Measurements from ENCODE around the gene MSI1.
A peak's percentile ranks its signal among the peaks of the same experiment; 100 is the strongest.

The MSI1 gene

DNA sequence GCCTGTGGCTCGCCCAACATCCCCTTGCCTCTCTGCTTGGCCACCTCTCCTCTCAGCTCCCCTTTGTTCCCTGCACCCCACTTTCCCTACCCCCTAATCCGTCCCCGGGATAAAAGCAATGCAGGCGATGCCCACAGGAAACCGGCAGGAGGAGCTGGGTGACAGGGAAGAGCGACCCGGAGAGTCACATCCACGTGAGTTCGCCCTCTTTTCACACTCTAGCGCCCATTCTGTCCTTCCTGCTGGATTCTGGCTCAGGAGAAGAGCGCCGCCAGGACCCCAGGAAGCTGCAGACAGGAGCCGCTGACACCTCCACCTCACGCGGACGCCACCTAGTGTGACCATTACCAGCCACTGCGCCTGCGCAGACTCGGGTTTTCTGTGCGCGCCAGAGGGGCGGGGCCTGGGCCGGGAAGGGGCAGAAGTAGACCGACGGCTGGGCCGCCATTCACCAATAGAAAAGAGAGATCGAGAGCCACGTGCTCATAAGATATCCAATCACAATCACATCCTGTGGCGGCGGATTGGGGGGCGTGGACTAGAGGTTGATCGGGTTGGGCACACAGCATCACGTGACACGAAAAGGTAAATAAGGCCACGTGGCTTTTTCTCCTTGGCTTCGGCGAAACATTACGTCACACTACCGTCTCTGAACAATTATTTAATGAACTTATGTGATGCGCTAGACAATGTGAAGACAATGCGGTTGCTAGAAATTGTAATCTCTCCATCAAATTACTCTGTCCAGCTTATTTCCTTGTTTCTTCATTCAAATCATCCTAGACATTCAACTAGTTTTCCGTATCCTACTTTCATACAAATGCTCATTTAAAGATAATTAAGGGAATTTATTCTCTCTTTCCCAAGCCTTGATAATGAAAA, 51.5 kb downstream of the MSI1 start:
- DNase-seq: peak; percentile 100

DNA sequence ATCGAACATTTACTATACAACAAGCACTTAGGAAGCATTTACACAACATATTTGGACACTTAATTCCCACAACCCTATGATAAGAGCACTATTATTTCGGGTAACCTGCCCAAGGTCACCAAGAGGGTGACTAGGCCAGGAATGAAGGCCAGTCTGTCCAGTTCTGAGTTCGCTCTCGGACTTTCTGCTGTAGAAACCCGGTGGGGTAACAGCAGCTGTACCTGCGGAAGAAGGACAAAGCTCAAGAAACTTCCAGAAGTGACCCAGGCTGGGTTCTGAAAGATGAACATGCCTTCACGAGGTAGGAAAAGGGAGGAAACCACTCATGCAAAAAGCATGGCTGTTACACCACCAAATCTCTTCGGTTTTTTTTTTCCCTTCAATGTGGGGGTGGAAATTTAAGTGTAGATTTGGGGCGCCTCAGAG, 52.2 kb downstream of the MSI1 start:
- no peak for DNase-seq

DNA sequence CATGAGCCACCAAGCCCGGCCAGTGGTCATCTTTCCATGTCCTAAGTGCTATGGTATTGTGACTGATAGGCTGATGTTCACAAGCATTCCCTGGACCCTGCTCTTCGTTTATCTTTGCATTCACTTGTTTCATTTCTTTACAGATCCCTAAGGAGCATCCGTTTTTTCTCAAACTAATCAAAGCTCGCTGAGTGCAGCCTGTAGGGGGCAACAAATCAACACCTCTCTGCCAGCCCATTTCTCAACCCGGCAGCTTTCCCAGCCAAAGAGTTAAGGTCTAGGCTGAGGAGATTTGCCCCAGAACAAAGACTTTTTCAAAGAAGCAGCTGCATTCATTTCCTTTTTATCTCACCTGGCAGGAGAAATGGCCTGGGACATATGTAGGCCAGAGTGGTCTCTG, 54.7 kb downstream of the MSI1 start:
- no peak for DNase-seq

DNA sequence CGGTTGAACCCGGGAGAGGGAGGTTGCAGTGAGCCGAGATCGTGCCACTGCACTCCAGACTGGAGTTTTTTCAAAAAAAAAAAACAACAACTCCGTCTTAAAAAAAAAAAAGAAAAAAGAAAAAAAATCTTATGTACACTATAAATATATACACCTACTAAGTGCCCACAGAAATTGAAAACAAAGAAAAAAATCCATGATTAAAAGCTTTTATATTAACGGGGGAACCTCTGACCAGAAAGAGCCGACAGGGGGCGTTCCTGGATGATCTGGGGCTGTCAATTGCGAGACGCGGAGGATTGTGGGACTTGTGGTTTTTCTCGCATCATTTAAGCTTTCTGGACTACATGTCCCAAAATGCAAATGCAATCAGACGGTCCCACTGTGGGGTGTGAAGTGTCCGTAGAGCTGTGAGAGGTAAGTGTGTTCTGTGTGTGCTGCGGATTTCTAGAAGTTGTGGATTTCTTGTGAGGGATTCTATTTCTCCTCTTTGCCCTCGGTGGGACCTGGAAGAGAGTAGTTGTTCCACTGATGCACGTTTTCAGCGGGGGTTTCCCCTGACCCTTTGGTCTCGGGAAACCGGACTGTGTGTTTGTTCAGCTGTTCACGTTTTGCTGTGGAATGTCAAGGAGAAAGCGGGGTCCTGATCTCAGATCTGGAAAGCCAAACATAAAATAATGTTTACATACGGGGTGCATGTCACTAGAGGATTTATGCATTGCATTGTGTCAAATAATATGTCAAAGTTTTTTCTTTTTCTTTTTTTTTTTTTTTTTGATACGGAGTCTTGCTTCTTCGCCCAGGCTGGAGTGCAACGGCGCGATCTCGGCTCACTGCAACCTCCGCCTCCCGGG, 66.8 kb downstream of the MSI1 start, which contains the start of gene SIRT4:
Gene SIRT4 (plus strand): TSS at position 360 of the 854 bp plus-strand sequence. CDS start 1,241 bp downstream, outside the sequence.
- peak; percentile 98 for DNase-seq

DNA sequence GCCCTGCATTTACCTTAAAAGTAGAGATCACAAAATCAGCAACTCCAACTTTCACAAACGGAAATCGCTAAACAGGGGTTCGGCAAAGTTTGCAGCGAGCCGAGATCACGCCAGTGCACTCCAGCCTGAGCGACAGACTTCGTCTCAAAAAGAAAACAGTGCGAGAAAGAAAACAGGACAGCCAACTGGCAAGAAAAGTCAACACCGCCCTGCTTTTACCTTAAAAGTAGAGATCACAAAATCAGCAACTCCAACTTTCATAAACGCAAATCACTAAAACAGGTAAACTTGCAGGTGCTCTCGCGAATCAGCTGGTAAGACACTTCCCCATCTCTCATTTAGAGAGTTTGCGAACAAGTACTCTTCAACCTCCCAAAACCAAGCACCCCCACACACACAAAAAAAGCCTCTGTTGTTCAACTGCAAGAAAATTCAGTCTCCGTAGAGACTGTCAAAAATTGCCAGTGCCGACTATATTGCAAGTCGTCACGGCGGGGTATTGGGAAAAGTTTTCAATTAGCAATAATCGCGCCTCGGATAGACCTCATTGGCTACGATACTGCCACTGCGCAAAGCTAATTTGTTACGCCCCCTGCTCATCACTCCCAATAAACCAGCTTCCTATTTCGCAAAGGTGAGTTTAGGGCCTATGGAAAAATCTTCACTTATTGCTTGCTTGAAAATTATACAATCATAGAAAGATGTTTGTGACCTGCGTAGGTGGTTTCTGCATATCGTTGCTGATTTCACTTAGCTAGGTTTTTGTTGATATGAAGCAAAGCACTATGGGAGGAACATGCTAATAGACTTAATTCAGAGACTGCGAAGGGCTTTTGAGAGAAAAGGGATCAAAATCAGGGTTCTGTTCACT, 76.1 kb downstream of the MSI1 start, which contains the start of gene RNU4-1:
Gene RNU4-1 (minus strand): TSS at position 577 of the 871 bp plus-strand sequence.
- DNase-seq: peak; percentile 98

DNA sequence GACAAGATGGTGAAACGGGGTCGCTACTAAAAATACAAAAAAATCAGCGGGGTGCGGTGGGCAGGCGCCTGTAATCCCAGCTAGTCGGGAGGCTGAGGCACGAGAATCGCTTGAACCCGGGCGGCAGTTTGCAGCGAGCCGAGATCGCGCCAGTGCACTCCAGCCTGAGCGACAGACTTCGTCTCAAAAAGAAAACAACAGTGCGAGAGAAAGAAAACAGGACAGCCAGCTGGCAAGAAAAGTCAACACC, 76.6 kb downstream of the MSI1 start:
- DNase-seq: peak; percentile 64
